Lower lobe of right lung (tissue), 2 donors: ENCODE results near the gene TEX13C. TPM values are rescaled to one million over a fixed set of nuclear protein-coding genes. Genes with fewer than 3 reads are reported as not detected.
"Not testable (repeated sequence)": the region's sequence is repeated elsewhere in the genome, so short reads cannot be mapped to it uniquely, and the experiment has no call there.

Source experiments
- ATAC-seq, 2 donors: fragments of 200-7000 bp; cut with Tn5 transposase; one replicate each; pipeline ENCODE4 v1.9.1; 2020 to 2022; ENCODE audit warnings: mild to moderate bottlenecking in 2 of 2, moderate library complexity in 2 of 2
- DNase-seq: peaks from one replicate; pipeline ENCODE4 v3.0.0-alpha.2; 2020
- H3K27ac ChIP-seq: fragments of 200-600 bp; one replicate; pipeline ENCODE4 v1.8.0; 2022
- H3K27me3 ChIP-seq: fragments of 200-600 bp; one replicate; pipeline ENCODE4 v1.8.0; 2022; ENCODE audit warnings: low read depth
- H3K36me3 ChIP-seq: fragments of 200-600 bp; one replicate; pipeline ENCODE4 v1.8.0; 2022; ENCODE audit warnings: mild to moderate bottlenecking
- H3K4me1 ChIP-seq: fragments of 200-600 bp; one replicate; pipeline ENCODE4 v1.8.0; 2022
- H3K4me3 ChIP-seq: fragments of 200-600 bp; one replicate; pipeline ENCODE4 v1.8.0; 2022; ENCODE audit warnings: mild to moderate bottlenecking
- H3K9me3 ChIP-seq: fragments of 200-600 bp; one replicate; pipeline ENCODE4 v1.8.0; 2022
- CTCF ChIP-seq: fragments of 200-600 bp; IDR thresholded peaks from one replicate; pipeline ENCODE4 v1.8.0; 2022; ENCODE audit warnings: antibody characterized with exemption, mild to moderate bottlenecking
- intact Hi-C: fragments of 100-400 bp; cut with DNase I; formaldehyde crosslinking; loops from one replicate; pipeline ENCODE4 v1.11.0; 2022
- total RNA-seq: library from RNA; stranded (reverse); fragmentation: NEBNext Ultra II Directional; extraction: Animal tissue kit (Norgen Biotek cat#: 25700); gene quantifications from one replicate; pipeline ENCODE4 v1.2.1, GENCODE V29; 2021
- donor health status: DM: no; HTN: yes; CAD: no; lungs with severe emphysema.

Gene TEX13C
- total RNA-seq, 1 donor from 2014 or later = not detected

GRCh38 chrX:125308653-125309052 is 11.0 kb upstream of the TEX13C start:
- H3K36me3 ChIP-seq = no peaks in the 10 kb centered on the region
- no peak overlapping the region for H3K4me3 ChIP-seq
- ATAC-seq (no peak), DNase-seq (no peak)
- no peak for TF ChIP-seq CTCF
- no peak overlapping the region for H3K27ac ChIP-seq
- no peaks in the 10 kb centered on the region for H3K4me1 ChIP-seq
- no peaks in the 10 kb centered on the region for H3K9me3 ChIP-seq
- intact Hi-C loops = no loop called here
- H3K27me3 ChIP-seq = no peaks in the 10 kb centered on the region

DNA sequence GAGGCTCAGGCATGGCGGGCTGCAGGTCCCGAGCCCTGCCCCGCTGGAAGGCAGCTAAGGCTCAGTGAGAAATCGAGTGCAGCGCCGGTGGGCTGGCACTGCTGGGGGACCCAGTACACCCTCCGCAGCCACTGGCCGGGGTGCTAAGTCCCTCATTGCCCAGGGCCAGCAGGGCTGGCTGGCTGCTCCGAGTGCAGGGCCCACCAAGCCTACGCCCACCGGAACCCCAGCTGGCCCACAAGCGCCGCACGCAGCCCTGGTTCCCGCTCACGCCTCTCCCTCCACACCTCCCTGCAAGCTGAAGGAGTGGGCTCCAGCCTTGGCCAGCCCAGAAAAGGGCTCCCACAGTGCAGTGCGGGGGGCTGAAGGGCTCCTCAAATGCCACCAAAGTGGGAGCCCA is 505 bp upstream of the TEX13C start:
- ATAC-seq, H3K4me3 ChIP-seq, H3K36me3 ChIP-seq, H3K27ac ChIP-seq, intact Hi-C loops, H3K9me3 ChIP-seq, DNase-seq, H3K4me1 ChIP-seq, H3K27me3 ChIP-seq: not testable (repeated sequence)

DNA sequence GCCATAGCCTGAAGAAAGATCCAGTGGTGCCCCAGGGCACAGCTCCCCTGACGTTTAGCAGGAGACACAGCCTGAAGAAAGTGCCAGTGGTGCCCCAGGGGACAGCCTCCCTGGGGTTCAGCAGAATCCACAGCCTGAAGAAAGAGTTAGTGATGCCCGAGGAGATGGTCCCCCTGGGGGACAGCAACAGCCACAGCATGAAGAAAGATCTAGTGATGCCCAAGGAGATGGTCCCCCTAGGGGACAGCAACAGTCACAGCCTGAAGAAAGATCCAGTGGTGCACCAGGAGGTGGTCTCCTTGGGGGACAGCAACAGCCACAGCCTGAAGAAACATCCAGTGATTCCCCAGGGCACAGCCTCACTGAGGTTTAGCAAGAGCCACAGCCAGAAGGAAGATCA is 2.8 kb downstream of the TEX13C start:
- H3K27me3 ChIP-seq = no peaks in the 10 kb centered on the region
- DNase-seq (no peak), ATAC-seq (no peak)
- intact Hi-C loops = no loop called here
- no peaks in the 10 kb centered on the region for H3K36me3 ChIP-seq
- no peak overlapping the region for H3K27ac ChIP-seq
- TF ChIP-seq CTCF = no peak
- H3K4me3 ChIP-seq = no peak overlapping the region
- no peaks in the 10 kb centered on the region for H3K9me3 ChIP-seq
- no peaks in the 10 kb centered on the region for H3K4me1 ChIP-seq

DNA sequence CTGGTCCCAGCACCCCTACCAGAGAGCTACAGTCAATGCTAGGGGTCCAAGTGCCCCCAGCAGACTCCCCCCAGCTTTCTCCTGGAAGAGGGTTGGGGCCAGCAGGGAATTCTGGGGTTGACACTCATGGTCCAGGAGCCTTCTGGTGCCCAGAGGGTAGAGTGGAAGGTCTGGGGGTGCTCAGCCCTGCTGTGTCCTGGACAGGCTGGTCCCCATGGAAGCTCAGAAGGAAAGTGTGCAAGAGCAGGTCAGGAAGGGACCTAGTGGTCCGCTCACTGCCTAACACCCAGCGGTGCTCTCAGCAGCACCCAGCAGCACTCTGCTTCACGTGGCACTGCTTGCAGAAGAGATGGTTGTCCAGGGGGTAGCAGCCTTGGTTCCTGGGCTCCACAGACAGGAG is 6.9 kb downstream of the TEX13C start:
- H3K27me3 ChIP-seq = no peaks in the 10 kb centered on the region

GRCh38 chrX:125327891-125328290 is 8.2 kb downstream of the TEX13C start:
- H3K36me3 ChIP-seq = no peaks in the 10 kb centered on the region
- no peaks in the 10 kb centered on the region for H3K4me1 ChIP-seq
- no peaks in the 10 kb centered on the region for H3K27me3 ChIP-seq
- intact Hi-C loops = no loop called here
- H3K27ac ChIP-seq = no peak overlapping the region
- H3K4me3 ChIP-seq = no peak overlapping the region
- ATAC-seq = no peak
- TF ChIP-seq CTCF = no peak
- H3K9me3 ChIP-seq = no peaks in the 10 kb centered on the region
- no peak for DNase-seq

More for the DNA sequence above, 6.9 kb downstream of the TEX13C start:
- DNase-seq (no peak), ATAC-seq (no peak)
- Histone ChIP-seq H3K4me3 (no peak overlapping the region), H3K9me3 (no peaks in the 10 kb centered on the region), H3K36me3 (no peaks in the 10 kb centered on the region), H3K27ac (no peak overlapping the region), H3K4me1 (no peaks in the 10 kb centered on the region)
- no peak for TF ChIP-seq CTCF
- intact Hi-C loops = no loop called here

- no peaks in the 10 kb centered on the region for H3K9me3 ChIP-seq
- no peak overlapping the region for H3K27ac ChIP-seq
- H3K4me1 ChIP-seq = no peaks in the 10 kb centered on the region
- intact Hi-C loops = no loop called here
- no peaks in the 10 kb centered on the region for H3K36me3 ChIP-seq
- TF ChIP-seq CTCF = no peak
- H3K4me3 ChIP-seq = no peak overlapping the region
- no peak for DNase-seq
- ATAC-seq = no peak
- no peaks in the 10 kb centered on the region for H3K27me3 ChIP-seq
Observed at GRCh38 chrX:125333583-125333982, 13.9 kb downstream of the TEX13C start.
